ENCODE measurements around the gene NTNG2.

GRCh38 chr9:132214027-132214622 lies 52.3 kb downstream of the NTNG2 start:
- TF ChIP-seq, protein P1, sequence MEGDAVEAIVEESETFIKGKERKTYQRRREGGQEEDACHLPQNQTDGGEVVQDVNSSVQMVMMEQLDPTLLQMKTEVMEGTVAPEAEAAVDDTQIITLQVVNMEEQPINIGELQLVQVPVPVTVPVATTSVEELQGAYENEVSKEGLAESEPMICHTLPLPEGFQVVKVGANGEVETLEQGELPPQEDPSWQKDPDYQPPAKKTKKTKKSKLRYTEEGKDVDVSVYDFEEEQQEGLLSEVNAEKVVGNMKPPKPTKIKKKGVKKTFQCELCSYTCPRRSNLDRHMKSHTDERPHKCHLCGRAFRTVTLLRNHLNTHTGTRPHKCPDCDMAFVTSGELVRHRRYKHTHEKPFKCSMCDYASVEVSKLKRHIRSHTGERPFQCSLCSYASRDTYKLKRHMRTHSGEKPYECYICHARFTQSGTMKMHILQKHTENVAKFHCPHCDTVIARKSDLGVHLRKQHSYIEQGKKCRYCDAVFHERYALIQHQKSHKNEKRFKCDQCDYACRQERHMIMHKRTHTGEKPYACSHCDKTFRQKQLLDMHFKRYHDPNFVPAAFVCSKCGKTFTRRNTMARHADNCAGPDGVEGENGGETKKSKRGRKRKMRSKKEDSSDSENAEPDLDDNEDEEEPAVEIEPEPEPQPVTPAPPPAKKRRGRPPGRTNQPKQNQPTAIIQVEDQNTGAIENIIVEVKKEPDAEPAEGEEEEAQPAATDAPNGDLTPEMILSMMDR (IDR thresholded peaks at IDR 0.05), result no peak
- no peak for TF ChIP-seq ZFX (IDR thresholded peaks at IDR 0.05; ENCODE audit: borderline replicate concordance)
